ENCODE data around the gene GPI.

The GPI gene

DNA sequence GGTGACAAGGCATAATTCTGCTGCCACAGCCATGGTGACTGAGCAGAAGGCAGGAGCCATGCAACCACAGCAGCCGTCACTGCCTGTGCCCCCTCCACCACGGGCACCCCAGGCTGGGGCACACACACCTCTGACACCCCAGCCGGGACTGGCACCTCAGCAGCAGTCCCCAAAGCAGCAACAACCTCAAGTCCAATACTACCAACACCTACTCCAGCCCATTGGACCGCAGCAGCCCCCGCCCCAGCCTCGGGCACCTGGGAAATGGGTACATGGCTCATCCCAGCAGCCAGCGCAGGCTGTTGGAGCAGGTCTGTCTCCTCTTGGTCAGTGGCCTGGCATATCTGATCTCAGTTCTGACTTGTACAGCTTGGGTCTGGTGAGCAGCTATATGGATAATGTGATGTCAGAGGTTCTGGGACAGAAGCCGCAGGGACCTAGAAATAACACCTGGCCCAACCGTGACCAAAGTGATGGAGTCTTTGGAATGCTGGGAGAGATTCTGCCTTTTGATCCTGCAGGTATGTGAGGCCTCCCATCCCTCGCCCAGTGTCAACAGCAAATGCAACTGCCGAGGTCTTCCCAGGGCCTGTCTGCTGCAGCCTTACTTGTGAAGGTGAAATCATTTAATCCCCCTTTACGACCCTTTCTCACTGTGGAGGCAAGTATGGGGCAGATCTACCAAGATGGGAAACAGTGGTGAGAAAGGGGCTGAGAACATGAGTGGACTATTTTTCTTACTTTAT lies 22.9 kb upstream of the GPI start:
- DNase-seq: no peak

GRCh38 chr19:34343751-34344150 lies 21.2 kb upstream of the GPI start:
- no peak for DNase-seq

DNA sequence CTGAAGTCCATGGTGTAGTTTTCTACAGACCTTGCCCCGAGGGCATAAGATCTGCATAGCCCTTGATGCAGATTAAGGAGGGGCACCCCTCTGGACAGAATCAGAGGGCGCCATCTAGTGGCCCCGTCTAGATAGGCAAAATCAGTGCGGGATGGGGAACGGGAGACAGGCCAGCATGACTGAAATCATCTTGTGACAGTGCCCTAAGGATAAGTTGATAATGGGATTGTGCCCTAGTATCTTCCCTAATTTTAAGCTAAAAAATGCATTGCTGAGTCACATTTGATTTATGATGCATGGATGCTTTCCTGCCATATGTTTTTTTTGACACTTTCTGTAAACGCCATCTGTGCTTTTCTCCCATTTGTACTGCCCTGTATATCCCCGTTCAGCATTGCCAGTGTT lies 19.0 kb upstream of the GPI start:
- peak; percentile 19 for DNase-seq

DNA sequence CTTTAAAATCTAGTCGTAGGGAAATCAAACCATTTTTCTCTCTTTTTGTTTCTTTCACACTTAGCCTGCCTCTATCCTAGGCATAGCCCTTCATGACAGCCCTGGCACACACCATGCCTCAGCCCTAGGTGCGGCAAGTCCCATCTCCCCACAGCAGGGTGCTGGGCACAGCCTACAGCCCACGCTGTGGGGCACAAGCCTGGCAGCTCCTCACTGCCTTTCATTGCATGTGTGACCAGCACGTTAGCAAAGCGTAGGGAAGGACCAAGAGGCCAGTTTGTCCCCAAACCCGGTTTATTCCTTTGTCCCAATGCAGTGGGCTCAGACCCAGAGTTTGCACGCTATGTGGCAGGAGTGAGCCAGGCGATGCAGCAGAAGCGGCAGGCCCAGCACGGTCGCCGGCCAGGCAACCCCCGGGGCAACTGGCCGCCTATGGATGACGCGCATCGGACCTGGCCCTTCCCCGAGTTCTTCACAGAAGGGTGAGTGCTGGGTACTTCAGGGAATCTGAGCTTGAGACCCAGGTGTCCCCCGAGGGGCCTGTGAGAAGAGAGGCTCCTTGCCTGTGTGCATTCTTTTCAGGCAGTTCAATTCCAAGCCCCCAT lies 17.3 kb upstream of the GPI start:
- DNase-seq: no peak

GRCh38 chr19:34348899-34349487 lies 16.0 kb upstream of the GPI start:
- no peak for DNase-seq

GRCh38 chr19:34350161-34350561 lies 14.8 kb upstream of the GPI start:
- DNase-seq: no peak

DNA sequence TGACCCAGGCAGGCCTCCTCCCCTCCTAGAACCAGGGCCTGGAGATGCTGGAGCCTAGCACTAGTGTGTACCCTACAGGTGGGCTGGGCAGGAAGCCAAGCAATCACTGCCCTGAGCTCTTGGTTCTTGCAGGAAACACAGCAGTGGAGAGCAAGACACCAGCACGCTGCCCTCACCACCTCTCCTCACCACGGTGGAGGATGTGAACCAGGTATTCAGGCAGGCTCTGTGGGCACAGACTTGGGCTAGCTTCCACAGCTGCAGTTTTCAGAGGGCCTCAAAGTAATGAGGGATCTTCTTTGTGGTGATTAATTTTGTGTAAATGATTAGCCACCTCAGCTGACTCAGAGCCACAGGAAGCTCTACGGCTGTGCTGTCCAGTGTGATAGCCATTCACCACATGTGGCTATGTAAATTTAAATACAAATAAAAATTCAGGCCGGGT lies 13.6 kb upstream of the GPI start:
- DNase-seq: no peak

- no peak for DNase-seq
Observed at GRCh38 chr19:34353546-34353945, 11.4 kb upstream of the GPI start.

DNA sequence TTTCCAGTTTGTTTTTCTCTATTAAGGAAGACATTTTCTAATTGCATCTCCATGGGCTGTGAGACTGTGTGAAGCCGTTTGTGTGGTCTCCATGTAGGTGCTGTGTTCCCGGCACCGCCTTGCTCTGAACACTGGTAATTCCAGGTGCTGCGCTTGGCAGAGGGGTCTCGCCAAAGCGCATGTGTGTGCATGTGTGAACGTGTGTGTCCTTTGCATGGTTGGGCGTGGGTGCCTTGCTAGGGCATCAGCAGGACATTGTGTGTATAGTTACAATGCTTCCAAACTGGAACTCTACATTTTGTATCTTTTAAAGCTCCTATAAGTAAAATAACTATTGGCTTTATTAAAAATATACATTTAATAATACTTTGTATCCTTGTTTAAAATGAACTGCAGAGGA lies 9.8 kb upstream of the GPI start:
- DNase-seq: no peak

DNA sequence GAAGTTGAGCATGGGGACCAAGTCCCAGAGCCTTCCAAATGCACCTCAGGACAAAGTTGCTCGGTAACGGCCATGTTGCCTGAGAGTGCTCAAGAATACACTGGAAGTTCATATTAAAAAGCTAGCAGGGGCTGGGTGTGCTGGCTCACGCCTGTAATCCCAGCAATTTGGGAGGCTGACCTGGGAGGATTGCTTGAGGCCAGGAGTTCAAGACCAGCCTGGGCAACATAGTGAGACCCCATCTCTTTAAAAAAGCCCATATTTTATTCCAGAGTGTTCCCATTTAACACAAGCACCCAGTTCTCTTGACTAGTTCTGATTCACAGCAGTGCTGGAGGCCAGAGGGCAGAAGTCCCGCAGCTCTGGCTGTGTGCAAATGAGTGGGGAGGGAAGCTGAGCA lies 8.1 kb upstream of the GPI start:
- DNase-seq: no peak

- DNase-seq: no peak
Observed at GRCh38 chr19:34357431-34357830, 7.6 kb upstream of the GPI start.

DNA sequence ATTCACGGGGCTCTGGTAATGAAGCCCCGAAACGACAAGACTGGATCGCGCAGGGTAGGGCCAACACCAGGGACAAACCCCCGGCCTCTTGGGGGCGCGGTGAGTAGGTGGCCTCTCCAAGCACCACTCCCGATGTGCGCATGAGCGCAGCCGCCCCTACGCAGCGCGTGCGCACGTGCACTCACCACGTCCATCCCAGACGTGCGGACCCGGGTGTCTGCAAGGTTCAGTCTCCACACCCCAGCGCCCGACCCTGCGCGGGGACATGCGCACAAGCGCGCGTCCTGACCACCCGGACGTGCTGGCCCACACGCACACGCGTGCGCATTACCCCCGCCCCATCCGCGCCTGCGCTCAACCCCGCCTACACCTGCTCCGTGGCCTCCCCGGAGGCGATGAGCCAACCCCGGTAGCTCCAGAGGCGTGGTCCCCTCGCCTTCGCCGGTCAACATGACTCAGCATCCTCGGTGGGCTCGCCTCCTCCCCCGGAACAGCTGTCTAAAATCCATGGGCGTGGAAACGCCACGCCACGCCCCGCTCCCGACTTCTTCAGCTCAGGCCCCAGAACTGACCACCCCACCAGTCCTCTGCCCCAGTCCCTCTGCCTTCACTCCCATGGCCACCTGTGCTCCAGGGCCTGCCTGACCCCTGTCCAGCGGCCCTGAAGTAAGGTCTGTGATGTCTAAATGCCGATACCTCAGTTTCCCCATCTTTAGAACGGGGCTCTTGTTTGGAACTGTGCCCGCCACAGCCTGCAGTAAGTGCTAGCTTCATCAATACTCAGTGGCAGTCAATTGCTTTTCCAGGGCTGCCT lies 5.6 kb upstream of the GPI start:
- DNase-seq: peak; percentile 97

- no peak for DNase-seq
Observed at GRCh38 chr19:34359954-34360315, 5.1 kb upstream of the GPI start.

DNA sequence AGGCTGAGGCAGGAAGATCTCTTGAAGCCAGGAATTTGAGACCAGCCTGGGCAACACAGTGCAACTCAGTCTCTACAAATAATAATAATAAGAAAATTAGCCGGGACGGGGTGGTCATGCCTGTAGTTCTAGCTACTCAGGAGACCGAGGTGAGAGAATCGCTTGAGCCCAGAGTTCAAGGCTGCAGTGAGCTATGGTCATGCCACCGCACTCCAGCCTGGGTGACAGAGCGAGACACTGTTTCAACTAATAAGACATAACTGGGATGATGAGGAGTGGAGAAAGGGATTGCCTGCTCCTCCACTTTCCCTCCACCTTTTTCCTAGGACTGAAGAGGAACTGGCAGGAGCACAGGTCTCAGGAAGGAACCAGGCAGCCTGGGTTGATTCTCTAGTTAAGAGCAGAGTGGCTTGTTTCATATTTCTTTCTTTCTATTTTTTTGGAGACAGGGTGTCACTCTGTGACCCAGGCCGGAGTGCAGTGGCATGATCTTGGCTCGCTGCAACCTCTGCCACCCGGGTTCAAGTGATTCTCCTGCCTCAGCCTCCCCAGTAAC lies 4.6 kb upstream of the GPI start:
- no peak for DNase-seq

DNA sequence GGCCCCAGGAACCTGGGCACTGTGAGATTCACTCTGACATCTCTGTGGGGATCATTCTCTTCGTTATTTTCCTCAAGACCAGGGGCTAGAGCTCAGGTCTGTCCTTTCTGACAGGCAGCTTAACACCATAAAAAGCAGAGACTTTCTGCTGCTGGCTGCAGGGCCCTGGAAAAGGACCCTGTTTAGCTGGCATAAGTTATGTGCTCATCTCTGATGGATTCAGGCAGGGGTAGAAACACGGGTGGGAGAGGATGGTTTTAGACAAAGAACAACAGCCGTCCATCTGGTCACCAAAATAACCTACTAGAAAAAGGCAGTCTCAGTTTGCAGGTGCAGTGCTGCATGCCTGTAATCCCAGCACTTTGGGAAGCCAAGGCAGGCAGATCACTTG lies 2.3 kb upstream of the GPI start:
- no peak for DNase-seq

DNA sequence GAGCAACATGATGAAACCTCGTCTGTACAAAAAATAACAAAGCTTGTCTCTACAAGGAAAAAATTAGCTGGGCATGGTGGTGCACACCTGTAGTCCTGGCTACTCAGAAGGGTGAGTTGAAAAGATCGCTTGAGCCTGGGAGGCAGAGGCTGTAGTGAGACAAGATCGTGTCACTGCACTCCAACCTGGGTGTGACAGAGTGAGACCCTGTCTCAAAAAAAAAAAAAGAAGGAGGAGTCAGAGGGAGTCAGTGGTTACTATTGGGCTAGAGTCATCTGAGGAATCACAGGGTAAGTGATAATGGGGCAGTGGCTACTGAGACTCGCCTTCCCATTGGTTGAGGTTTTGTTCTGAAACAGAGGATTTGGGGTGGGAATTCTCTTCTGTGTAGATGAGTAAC lies 1.9 kb upstream of the GPI start:
- no peak for DNase-seq

DNA sequence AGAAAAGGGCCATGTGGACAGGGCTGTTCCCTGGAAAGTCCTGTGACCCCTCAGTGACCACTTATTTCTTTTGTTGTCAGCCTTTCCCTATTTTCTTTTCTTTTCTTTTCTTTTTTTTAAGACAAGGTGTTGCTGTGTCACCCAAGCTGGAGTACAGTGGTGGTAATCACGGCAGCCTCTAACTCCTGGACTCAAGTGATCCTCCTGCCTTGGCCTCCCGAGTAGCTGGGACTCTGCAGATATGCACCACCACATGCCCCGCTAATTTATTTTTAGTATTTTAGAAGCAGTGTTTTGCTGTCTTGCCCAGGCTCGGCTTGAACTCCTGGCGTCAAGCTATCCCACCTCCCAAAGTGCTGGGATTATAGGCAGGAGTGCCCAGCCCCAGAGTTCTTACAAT lies 1.1 kb upstream of the GPI start:
- DNase-seq: no peak

GRCh38 chr19:34364462-34364829 lies 550 bp upstream of the GPI start:
- no peak for DNase-seq

DNA sequence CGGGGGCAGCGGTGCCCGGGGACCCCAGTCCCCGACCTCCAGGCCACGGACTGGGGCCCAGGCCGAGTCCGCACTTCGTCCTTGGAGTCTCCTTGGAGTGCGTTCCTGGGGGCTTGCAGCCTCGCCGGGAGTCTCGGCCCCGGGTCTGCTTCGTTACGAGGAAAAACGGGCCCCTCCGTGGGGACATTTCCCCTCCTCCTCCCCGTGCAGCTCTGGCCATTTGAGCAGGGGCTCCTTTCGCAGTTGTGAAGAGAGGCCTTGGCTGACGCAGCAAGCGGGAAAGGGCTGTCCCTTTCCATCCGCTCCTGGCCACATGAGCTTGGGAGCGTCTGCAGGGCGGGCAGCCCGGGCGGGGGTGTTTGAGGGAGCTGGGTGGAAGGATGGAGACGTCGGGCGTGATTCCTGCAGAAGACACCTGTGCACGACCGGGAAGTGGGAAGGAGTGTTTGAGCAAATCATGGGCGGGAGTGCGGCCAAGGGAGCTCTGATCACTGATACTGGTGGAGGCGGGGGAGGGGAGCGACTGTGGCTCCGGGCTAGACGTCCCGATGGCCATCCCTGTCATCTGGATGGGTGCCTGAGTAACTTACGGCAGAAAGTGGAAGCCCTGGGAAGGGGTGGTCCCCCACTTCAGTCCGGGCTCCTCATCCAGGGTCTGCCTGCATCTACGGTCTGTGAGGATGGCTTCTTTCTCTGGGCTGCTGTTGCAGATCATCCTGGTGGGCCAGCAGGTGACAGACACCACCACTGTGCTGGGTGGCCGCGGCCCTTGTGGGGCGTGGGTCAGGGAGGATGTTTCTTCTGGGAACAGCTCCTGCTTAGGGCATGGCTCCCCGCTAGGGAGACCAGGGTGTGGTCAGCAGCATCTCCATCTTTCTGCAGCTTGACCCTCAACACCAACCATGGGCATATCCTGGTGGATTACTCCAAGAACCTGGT lies 736 bp downstream of the GPI start:
- DNase-seq: peak; percentile 17

- DNase-seq: no peak
Observed at GRCh38 chr19:34366738-34367623, 2.0 kb downstream of the GPI start.

DNA sequence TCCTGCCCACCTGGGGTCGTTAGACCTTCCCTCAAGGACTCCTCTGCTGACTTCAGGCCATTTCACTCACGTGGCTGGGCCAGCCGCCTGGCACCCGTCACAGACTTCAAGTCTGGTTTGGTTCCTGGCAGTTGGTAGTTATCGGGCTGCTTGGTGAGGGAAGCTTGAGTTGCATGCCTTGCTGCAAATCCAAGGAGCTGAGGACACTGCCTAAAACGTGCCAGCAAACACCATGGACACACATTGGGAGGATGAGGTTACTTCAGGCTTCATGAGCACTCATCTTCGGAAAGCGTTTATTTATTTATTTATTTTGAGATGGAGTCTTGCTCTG lies 2.6 kb downstream of the GPI start:
- no peak for DNase-seq
